ENCODE results near the gene ZBTB3. TPM values are rescaled to one million over a fixed set of nuclear protein-coding genes. Genes with fewer than 3 reads are reported as not detected.
A peak's percentile ranks its signal among the peaks of the same experiment; 100 is the strongest.

The ZBTB3 gene
- total and polyA plus RNA-seq, 2 of the 13 experiments (the other 11 are each of a cell fraction or from before 2014, with no cell fraction given), result 3.4 to 5.2 TPM

DNA sequence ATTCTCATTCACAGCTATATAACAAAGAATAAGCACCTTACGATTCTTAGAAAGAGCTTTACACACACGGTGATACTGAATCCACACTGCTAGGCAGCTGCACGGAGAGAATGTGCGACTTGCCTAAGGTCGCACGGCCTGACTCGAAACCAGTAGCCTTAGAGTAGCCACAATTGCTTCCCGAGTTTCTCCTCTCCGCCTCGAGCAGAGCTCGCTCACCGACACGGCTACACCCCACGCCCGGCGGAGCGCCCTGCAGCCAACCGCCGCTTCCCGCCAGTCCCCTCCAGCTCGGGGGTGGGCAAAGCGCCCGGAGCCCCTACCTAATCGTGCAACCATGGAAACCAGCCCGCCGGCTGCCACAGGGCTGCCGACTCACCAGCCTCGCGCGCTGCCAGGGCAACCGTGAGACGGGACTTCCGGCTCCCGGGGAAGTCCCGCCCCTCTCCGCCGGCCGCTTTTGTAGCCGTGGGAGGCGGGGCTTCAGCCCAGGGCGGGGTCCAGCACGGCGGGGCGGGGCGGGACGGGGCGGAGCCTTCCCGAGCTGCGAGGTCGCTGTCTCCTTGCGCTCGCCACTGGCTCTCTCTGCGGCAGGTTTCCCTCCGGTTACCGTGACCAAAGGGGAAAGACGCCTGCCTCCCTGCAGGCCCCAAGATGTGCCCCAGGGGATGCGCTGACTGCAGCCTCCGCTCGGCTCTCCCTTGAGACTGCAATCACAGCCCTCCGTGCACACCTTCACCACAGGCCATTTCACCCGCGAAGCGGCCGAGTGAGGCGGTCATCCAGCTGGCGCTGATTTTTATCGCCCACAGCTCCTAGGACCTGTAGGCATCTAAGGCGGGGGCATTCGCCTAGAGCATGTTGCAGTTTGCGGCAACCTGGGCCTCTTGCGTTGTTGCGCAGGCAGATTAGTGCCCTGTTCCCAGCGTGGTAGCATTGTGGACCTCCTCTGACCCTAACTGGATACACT lies 47.8 kb downstream of the ZBTB3 start (continued):
- TF ChIP-seq, protein P1, sequence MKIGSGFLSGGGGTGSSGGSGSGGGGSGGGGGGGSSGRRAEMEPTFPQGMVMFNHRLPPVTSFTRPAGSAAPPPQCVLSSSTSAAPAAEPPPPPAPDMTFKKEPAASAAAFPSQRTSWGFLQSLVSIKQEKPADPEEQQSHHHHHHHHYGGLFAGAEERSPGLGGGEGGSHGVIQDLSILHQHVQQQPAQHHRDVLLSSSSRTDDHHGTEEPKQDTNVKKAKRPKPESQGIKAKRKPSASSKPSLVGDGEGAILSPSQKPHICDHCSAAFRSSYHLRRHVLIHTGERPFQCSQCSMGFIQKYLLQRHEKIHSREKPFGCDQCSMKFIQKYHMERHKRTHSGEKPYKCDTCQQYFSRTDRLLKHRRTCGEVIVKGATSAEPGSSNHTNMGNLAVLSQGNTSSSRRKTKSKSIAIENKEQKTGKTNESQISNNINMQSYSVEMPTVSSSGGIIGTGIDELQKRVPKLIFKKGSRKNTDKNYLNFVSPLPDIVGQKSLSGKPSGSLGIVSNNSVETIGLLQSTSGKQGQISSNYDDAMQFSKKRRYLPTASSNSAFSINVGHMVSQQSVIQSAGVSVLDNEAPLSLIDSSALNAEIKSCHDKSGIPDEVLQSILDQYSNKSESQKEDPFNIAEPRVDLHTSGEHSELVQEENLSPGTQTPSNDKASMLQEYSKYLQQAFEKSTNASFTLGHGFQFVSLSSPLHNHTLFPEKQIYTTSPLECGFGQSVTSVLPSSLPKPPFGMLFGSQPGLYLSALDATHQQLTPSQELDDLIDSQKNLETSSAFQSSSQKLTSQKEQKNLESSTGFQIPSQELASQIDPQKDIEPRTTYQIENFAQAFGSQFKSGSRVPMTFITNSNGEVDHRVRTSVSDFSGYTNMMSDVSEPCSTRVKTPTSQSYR (CRISPR knock-in tag; IDR thresholded peaks at IDR 0.05; ENCODE audit: borderline replicate concordance), result no peak
- no peak for TF ChIP-seq DNMT1 (CRISPR knock-in tag; IDR thresholded peaks at IDR 0.05)
- TF ChIP-seq, protein P2, sequence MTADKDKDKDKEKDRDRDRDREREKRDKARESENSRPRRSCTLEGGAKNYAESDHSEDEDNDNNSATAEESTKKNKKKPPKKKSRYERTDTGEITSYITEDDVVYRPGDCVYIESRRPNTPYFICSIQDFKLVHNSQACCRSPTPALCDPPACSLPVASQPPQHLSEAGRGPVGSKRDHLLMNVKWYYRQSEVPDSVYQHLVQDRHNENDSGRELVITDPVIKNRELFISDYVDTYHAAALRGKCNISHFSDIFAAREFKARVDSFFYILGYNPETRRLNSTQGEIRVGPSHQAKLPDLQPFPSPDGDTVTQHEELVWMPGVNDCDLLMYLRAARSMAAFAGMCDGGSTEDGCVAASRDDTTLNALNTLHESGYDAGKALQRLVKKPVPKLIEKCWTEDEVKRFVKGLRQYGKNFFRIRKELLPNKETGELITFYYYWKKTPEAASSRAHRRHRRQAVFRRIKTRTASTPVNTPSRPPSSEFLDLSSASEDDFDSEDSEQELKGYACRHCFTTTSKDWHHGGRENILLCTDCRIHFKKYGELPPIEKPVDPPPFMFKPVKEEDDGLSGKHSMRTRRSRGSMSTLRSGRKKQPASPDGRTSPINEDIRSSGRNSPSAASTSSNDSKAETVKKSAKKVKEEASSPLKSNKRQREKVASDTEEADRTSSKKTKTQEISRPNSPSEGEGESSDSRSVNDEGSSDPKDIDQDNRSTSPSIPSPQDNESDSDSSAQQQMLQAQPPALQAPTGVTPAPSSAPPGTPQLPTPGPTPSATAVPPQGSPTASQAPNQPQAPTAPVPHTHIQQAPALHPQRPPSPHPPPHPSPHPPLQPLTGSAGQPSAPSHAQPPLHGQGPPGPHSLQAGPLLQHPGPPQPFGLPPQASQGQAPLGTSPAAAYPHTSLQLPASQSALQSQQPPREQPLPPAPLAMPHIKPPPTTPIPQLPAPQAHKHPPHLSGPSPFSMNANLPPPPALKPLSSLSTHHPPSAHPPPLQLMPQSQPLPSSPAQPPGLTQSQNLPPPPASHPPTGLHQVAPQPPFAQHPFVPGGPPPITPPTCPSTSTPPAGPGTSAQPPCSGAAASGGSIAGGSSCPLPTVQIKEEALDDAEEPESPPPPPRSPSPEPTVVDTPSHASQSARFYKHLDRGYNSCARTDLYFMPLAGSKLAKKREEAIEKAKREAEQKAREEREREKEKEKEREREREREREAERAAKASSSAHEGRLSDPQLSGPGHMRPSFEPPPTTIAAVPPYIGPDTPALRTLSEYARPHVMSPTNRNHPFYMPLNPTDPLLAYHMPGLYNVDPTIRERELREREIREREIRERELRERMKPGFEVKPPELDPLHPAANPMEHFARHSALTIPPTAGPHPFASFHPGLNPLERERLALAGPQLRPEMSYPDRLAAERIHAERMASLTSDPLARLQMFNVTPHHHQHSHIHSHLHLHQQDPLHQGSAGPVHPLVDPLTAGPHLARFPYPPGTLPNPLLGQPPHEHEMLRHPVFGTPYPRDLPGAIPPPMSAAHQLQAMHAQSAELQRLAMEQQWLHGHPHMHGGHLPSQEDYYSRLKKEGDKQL (CRISPR knock-in tag; IDR thresholded peaks at IDR 0.05; ENCODE audit: low read depth), result no peak
- no peak for TF ChIP-seq PREB (CRISPR knock-in tag; IDR thresholded peaks at IDR 0.05)
- TF ChIP-seq ZBTB20 (CRISPR knock-in tag; IDR thresholded peaks at IDR 0.05; ENCODE audit: borderline replicate concordance, low read depth), result no peak; the same call in 1 of the 2 replicates
- no peak for TF ChIP-seq TBP (CRISPR knock-in tag; IDR thresholded peaks at IDR 0.05)
- no peak for TF ChIP-seq MAF1 (CRISPR knock-in tag; IDR thresholded peaks at IDR 0.05; ENCODE audit: borderline replicate concordance)
- TF ChIP-seq KLF13 (CRISPR knock-in tag; IDR thresholded peaks at IDR 0.05), result no peak
- TF ChIP-seq, protein P3, sequence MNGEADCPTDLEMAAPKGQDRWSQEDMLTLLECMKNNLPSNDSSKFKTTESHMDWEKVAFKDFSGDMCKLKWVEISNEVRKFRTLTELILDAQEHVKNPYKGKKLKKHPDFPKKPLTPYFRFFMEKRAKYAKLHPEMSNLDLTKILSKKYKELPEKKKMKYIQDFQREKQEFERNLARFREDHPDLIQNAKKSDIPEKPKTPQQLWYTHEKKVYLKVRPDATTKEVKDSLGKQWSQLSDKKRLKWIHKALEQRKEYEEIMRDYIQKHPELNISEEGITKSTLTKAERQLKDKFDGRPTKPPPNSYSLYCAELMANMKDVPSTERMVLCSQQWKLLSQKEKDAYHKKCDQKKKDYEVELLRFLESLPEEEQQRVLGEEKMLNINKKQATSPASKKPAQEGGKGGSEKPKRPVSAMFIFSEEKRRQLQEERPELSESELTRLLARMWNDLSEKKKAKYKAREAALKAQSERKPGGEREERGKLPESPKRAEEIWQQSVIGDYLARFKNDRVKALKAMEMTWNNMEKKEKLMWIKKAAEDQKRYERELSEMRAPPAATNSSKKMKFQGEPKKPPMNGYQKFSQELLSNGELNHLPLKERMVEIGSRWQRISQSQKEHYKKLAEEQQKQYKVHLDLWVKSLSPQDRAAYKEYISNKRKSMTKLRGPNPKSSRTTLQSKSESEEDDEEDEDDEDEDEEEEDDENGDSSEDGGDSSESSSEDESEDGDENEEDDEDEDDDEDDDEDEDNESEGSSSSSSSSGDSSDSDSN (CRISPR knock-in tag; IDR thresholded peaks at IDR 0.05), result no peak
- TF ChIP-seq ZNF709 (CRISPR knock-in tag; IDR thresholded peaks at IDR 0.05), result peak; percentile 72; the same call in 1 of the 2 replicates
- TF ChIP-seq ZNF33A (CRISPR knock-in tag; IDR thresholded peaks at IDR 0.05; ENCODE audit: borderline replicate concordance), result no peak
- TF ChIP-seq, protein P4, sequence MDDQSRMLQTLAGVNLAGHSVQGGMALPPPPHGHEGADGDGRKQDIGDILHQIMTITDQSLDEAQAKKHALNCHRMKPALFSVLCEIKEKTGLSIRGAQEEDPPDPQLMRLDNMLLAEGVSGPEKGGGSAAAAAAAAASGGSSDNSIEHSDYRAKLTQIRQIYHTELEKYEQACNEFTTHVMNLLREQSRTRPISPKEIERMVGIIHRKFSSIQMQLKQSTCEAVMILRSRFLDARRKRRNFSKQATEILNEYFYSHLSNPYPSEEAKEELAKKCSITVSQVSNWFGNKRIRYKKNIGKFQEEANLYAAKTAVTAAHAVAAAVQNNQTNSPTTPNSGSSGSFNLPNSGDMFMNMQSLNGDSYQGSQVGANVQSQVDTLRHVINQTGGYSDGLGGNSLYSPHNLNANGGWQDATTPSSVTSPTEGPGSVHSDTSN (CRISPR knock-in tag; IDR thresholded peaks at IDR 0.05; ENCODE audit: borderline replicate concordance), result no peak
- no peak for TF ChIP-seq CHD2 (IDR thresholded peaks at IDR 0.05; ENCODE audit: low read depth, low read length)
- no peak for TF ChIP-seq TGIF2 (CRISPR knock-in tag; IDR thresholded peaks at IDR 0.05)
